Transverse colon (tissue), 4 donors: ENCODE measurements around the gene THAP8. TPM values are rescaled to one million over a fixed set of nuclear protein-coding genes. Genes with fewer than 3 reads are reported as not detected.
A peak's percentile ranks its signal among the peaks of the same experiment; 100 is the strongest.

Experiments used
- DNase-seq: peaks from one replicate; pipeline ENCODE4 v3.0.0-alpha.2; 2019
- H3K27ac ChIP-seq, 4 donors: fragments of 200-600 bp; sonication (generic); 2 replicates each; pipeline ENCODE4 v1.5.1; 2016 to 2018; ENCODE audit warnings: inconsistent platforms in 4 of 4
- H3K27me3 ChIP-seq: fragments of 200-600 bp; sonication (generic); 2 replicates; pipeline ENCODE4 v1.5.1; 2017; ENCODE audit warnings: inconsistent platforms
- H3K36me3 ChIP-seq, 4 donors: fragments of 200-600 bp; sonication (generic); 2 replicates each; pipeline ENCODE4 v1.5.1; 2017 to 2019; ENCODE audit warnings: inconsistent platforms in 4 of 4
- H3K4me1 ChIP-seq, 4 donors: fragments of 200-600 bp; sonication (generic); 2 replicates each; pipeline ENCODE4 v1.5.1; 2017 to 2020; ENCODE audit warnings: inconsistent platforms in 4 of 4
- H3K4me3 ChIP-seq, 4 donors: fragments of 200-600 bp; sonication (generic); 1 replicate in 1 of 4; 2 replicates in 3 of 4; pipeline versions ENCODE4 v1.5.1 to v1.6.1; 2017 to 2019; ENCODE audit warnings: inconsistent platforms in 4 of 4
- H3K9me3 ChIP-seq, 2 donors: fragments of 200-600 bp; sonication (generic); 2 replicates each; pipeline ENCODE4 v1.5.1; 2017 to 2019; ENCODE audit warnings: inconsistent platforms in 2 of 2
- EP300 ChIP-seq: sonication (generic); formaldehyde crosslinking; IDR thresholded peaks from one replicate; pipeline ENCODE4 v1.6.1; 2017; ENCODE audit warnings: antibody characterized with exemption, low read depth
- POLR2A ChIP-seq: fragments of 450-650 bp; IDR thresholded peaks from one replicate; pipeline ENCODE4 v1.6.1; 2016; ENCODE audit warnings: antibody characterized with exemption, mild to moderate bottlenecking, moderate library complexity
- POLR2AphosphoS5 ChIP-seq, 3 donors: sonication (generic); formaldehyde crosslinking; IDR thresholded peaks; one replicate each; pipeline ENCODE4 v1.6.1; 2016; ENCODE audit warnings: antibody characterized with exemption in 3 of 3
- WGBS, 2 donors: methylation state at CpG; one replicate each; pipeline ENCODE4 v1.1.5; 2018; ENCODE audit warnings: low coverage in 1 of 2; 5-methylcytosine and 5-hydroxymethylcytosine counted together
- in situ Hi-C, 4 donors: fragments of 200-750 bp; cut with MboI; loops; one replicate each; pipeline versions ENCODE4 v1.15.0 to v1.15.1; 2017; ENCODE audit warnings: low sequenced_read_pairs in 3 of 4, low pct_ligation_motif_present in 1 of 4, low pct_unique_long_range_greater_than_20kb in 1 of 4
- intact Hi-C: fragments of 100-400 bp; cut with DNase I; formaldehyde crosslinking; loops from one replicate; pipeline ENCODE4 v1.15.1; 2023; ENCODE audit warnings: low total_unique reads
- total RNA-seq, 4 donors: library from RNA; depleted of rRNA; stranded (reverse); fragments of >200 nt; gene quantifications; one replicate each; pipeline ENCODE4 v1.1.0, GENCODE V29; 2016
- TF ChIP-seq, protein P1 (sequence below), 5 experiments: fragments of 200-600 bp in 3 of 5; fragments of 450-650 bp in 2 of 5; sonication (generic) in 3 of 5; IDR thresholded peaks; 1 replicate in 2 of 5; 2 replicates in 3 of 5; pipeline ENCODE4 v1.5.1; 2016 to 2017; ENCODE audit warnings: antibody characterized with exemption in 5 of 5, inconsistent platforms in 3 of 5, mild to moderate bottlenecking in 2 of 5, moderate library complexity in 1 of 5

The THAP8 gene
- total RNA-seq, 4 donors from 2014 or later: 9.5 to 64.1 (median 11.2) TPM; not detected in 1

- Histone ChIP-seq H3K27ac (no peak overlapping the region), H3K36me3 (no peaks in the 10 kb centered on the region), H3K9me3 (no peaks in the 10 kb centered on the region), H3K4me1 (peaks cover 8 to 16% (median 10%) of the 10 kb centered on the region in 4 donors), H3K4me3 (no peak overlapping the region), H3K27me3 (no peaks in the 10 kb centered on the region)
- DNase-seq: no peak
- in situ Hi-C loops: loop anchor here in 1 of 4 donors (10.0 kb wide), 1 partner anchor 52 kb away; the partner anchor contains the start of genes THAP8 and WDR62
- TF ChIP-seq EP300: no peak
- no peak for TF ChIP-seq POLR2A
- no peak for TF ChIP-seq POLR2AphosphoS5 (IDR thresholded peaks at IDR 0.05)
- TF ChIP-seq, protein P1, sequence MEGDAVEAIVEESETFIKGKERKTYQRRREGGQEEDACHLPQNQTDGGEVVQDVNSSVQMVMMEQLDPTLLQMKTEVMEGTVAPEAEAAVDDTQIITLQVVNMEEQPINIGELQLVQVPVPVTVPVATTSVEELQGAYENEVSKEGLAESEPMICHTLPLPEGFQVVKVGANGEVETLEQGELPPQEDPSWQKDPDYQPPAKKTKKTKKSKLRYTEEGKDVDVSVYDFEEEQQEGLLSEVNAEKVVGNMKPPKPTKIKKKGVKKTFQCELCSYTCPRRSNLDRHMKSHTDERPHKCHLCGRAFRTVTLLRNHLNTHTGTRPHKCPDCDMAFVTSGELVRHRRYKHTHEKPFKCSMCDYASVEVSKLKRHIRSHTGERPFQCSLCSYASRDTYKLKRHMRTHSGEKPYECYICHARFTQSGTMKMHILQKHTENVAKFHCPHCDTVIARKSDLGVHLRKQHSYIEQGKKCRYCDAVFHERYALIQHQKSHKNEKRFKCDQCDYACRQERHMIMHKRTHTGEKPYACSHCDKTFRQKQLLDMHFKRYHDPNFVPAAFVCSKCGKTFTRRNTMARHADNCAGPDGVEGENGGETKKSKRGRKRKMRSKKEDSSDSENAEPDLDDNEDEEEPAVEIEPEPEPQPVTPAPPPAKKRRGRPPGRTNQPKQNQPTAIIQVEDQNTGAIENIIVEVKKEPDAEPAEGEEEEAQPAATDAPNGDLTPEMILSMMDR (IDR thresholded peaks at IDR 0.05): no peak
- intact Hi-C loops: no loop called here
- WGBS, 2 donors: 79 to 95% methylated on average over 4 of the region's 4 CpGs
Measured at GRCh38 chr19:36003284-36003683, 50.8 kb downstream of the THAP8 start.

GRCh38 chr19:36001605-36002004 is 52.5 kb downstream of the THAP8 start:
- DNase-seq: no peak
- Histone ChIP-seq H3K27ac (no peak overlapping the region), H3K27me3 (no peaks in the 10 kb centered on the region), H3K36me3 (no peaks in the 10 kb centered on the region), H3K4me3 (no peak overlapping the region), H3K9me3 (no peaks in the 10 kb centered on the region), H3K4me1 (peaks cover 9 to 23% (median 14%) of the 10 kb centered on the region in 4 donors)
- TF ChIP-seq, protein P1 (IDR thresholded peaks at IDR 0.05): no peak
- TF ChIP-seq EP300: no peak
- TF ChIP-seq POLR2A: no peak
- no peak for TF ChIP-seq POLR2AphosphoS5 (IDR thresholded peaks at IDR 0.05)
- intact Hi-C loops (no loop called here), in situ Hi-C loops (loop anchor here in 1 of 4 donors (10.0 kb wide), 1 partner anchor 53 kb away; the partner anchor contains the start of genes THAP8 and WDR62)
- WGBS, 2 donors: 95% methylated on average over 3 of the region's 3 CpGs; no CpG with 5 or more reads in 1 of the 2 donors

GRCh38 chr19:35996777-35997176 is 57.3 kb downstream of the THAP8 start:
- no peak for DNase-seq
- in situ Hi-C loops: no loop called here
- Histone ChIP-seq H3K36me3 (no peaks in the 10 kb centered on the region), H3K27ac (peak overlapping the region in 2 of 4 donors; percentile 91 to 92), H3K9me3 (no peaks in the 10 kb centered on the region), H3K4me3 (no peak overlapping the region), H3K27me3 (no peaks in the 10 kb centered on the region), H3K4me1 (peaks cover 20 to 35% (median 33%) of the 10 kb centered on the region in 4 donors)
- no peak for TF ChIP-seq POLR2AphosphoS5 (IDR thresholded peaks at IDR 0.05)
- TF ChIP-seq POLR2A: no peak
- TF ChIP-seq, protein P1 (IDR thresholded peaks at IDR 0.05): no peak
- TF ChIP-seq EP300: no peak
- intact Hi-C loops: loop anchor here (5.0 kb wide), 1 partner anchor 56 kb away; the partner anchor contains the start of genes THAP8 and WDR62
- WGBS, 2 donors: 89 to 90% methylated on average over 6 to 8 of the region's 8 CpGs

DNA sequence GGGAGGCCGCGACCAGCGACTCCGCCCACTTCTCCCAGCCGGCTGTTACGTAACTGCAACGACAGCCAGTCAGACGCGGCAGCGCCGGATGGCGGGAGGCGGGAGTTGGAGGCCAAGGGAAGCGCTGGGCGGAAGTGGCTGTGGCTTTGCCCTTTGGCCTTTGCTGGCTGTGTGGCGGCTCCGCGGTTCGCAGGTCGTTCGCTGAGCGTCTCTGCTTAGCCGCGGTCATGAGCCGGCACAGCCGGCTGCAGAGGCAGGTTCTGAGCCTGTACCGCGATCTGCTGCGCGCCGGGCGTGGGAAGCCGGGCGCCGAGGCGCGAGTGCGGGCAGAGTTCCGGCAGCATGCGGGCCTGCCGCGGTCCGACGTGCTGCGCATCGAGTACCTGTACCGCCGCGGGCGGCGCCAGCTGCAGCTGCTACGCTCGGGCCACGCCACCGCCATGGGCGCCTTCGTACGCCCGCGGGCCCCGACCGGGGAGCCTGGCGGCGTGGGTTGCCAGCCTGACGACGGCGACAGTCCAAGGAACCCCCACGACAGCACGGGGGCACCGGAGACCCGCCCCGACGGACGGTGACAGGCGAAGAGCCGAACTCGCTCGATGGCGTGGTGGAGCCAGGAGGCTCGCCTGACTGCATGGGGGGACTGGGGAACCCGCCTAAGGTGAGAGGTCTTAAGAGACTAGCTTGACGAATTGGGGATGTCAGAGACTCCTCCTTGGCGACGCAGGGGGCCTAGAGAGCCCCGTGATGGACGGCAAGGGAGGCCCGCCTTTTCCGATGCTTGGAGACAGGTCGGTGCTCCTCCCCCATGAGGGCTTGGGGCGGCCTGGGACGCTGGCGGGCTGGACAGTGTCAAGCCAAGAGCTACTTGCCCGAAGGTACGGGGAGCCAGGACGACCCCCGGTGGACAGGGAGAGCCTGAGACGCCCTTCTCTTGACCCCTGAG is 58.8 kb downstream of the THAP8 start, which contains the start of gene SDHAF1:
Gene SDHAF1, plus strand, starts transcription at position 141 of the 946 bp plus-strand sequence. Its CDS starts 87 bp downstream, at position 228.
- intact Hi-C loops (loop anchor here (5.0 kb wide), 1 partner anchor 57 kb away; the partner anchor contains the start of genes THAP8 and WDR62), in situ Hi-C loops (no loop called here)
- H3K9me3 ChIP-seq: no peaks in the 10 kb centered on the region
- H3K4me3 ChIP-seq: peak within 1 kb of the TSS; percentile 72 to 84 (median 80)
- TF ChIP-seq POLR2AphosphoS5 (IDR thresholded peaks at IDR 0.05) (peak; percentile 86 to 95 (median 92)), POLR2A (peak; percentile 88)
- TF ChIP-seq, protein P1 (IDR thresholded peaks at IDR 0.05): no peak
- H3K36me3 ChIP-seq: no peaks in the 10 kb centered on the region
- DNase-seq: peak; percentile 98
- H3K4me1 ChIP-seq: peaks cover 20 to 35% (median 33%) of the 10 kb centered on the region in 4 donors
- no peaks in the 10 kb centered on the region for H3K27me3 ChIP-seq
- 0% methylated on average over 43 of the region's 97 CpGs; no CpG with 5 or more reads in 1 of the 2 donors for WGBS, 2 donors
- peak within 1 kb of the TSS; percentile 88 to 92 (median 90) for H3K27ac ChIP-seq
